KBM-7 (cell line): ENCODE data around the gene TINAG.
"Not testable (repeated sequence)": the region's sequence is repeated elsewhere in the genome, so short reads cannot be mapped to it uniquely, and the experiment has no call there.

Experiments
- DNase-seq: peaks from one replicate; pipeline ENCODE4 v3.0.0-alpha.2; 2015
- in situ Hi-C: fragments of 300-500 bp; cut with MboI; formaldehyde crosslinking; loops from 2 replicates; pipeline ENCODE4 v1.14.3; 2020; ENCODE audit warnings: low sequenced_read_pairs, low pct_unique_long_range_greater_than_20kb, mixed read lengths

The TINAG gene

DNA sequence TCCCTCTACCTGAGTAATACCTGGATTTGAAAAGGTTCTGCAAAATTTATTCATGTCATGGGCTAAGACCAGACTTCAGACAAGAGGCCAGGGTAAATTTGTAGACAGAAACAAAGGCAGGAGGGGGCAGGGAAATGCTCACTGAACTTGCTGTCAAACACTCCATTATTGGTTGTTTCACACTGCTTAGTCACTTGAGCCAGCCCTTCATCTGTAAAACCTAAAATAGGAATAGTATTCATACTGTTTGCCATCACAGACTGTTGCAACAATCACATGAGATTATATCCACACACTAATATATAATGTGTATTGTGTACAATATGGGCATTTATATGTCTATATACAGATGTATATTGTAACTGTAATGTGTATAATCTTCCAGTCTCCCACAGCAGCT is 6.5 kb upstream of the TINAG start:
- no peak for DNase-seq
- in situ Hi-C loops: no loop called here

DNA sequence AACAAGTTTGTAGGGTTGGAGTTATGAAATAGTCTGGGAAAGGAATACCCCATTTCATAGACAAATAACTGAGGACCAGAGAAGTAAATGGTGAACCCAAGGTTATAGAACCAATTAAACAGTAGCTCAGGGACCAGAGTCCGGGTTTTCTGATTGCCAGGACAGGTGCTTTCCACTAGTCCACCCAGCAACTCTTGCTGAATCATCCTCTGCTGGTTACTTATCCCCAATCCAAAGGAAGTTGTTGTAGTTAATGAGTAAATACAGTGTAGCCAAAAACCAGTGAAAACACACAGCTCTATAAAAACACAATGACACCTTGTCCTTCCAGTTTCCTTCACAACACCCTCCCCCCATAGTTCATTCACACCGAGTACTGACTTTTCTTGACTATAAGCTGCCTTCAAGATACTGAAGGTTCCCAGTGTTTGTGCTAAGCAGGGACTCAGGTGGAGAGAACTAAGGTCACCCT is 766 bp upstream of the TINAG start:
- no peak for DNase-seq
- in situ Hi-C loops: no loop called here

DNA sequence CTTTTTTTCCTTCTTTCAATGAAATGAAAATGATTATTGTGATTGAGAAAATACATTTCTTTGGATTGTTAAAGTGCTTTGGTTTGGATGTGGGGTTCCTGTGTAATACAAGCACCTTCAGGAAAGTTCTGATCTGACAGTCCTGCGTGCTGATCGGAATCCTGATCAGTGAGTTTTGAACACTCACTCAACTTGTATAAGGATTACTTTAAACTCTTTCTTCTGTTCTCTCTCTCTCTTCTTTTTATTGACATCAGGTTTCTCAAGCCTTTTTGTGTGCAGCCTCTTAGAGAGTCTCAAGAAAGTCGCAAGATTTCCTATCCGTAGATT is 710 bp downstream of the TINAG start:
- in situ Hi-C loops: no loop called here
- DNase-seq: no peak

DNA sequence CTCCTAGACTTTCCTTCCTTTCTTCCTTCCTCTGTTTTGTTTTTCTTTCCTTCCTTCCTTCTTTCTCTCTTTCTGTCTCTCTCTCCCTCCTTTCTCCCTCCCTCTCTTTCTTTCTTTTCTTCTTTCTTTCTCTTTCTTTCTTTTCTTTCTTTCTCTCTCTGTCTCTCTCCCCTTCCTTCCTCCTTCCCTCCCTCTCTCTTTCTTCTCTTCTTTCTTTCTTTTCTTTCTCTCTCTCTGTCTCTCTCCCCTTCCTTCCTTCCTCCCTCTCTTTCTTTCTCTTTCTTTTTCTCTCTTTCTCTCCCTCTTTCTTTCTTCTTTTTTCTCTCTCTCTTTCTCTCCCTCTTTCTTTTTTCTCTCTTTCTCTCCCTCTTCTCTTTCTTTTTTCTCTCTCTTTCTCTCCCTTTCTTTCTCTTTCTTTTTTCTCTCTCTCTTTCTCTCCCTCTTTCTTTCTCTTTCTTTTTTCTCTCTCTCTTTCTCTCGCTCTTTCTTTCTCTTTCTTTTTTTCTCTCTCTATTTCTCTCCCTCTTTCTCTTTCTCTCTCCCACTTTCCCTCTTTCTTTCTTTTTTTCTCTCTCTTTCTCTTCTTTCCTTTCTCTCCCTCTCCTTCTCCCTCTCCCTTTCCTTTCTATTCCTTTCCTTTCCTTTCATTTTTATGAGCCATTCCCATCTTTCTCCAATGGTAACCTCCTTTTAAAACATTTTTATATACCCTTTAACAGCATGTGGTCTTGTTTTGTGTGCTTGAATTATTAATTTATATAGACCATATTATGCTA is 2.3 kb downstream of the TINAG start:
- DNase-seq: no peak
- in situ Hi-C loops: no loop called here

DNA sequence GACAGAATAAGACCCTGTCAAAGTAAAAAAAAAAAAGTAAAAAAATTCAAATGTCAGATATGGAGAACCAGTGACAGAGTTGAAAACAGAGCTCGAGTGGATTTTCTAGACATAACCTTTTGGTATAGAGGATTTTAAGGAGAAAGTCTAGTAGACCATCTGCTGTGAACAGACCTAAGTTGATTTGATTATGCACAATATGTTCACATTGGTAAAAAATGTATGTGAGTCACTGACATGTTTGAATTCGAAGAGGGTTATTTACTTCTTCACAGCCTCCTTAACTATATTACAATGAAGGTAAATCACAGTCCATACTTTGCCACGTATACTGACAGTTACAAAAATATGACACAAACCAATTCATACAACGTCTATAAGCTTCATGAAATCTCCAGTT is 7.4 kb downstream of the TINAG start:
- no peak for DNase-seq
- in situ Hi-C loops: no loop called here

DNA sequence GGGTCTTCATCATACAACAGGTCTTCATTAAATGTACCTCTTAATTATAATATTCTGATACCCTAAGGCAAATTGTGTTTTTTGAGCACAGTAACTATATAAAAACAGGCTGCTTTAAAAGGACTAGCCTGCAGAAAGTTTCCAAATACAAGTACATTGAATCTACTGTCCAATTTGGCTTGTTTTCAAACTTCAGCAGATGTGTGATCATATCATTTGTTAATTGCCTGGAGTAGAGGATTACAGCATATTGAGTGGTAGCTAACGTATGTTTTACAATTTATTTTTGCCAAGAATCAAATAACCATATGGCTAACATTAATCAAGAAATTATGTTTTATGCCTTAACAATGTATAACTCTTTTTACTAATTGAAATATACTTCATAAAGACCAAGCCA is 12.6 kb downstream of the TINAG start:
- DNase-seq: no peak
- in situ Hi-C loops: no loop called here

DNA sequence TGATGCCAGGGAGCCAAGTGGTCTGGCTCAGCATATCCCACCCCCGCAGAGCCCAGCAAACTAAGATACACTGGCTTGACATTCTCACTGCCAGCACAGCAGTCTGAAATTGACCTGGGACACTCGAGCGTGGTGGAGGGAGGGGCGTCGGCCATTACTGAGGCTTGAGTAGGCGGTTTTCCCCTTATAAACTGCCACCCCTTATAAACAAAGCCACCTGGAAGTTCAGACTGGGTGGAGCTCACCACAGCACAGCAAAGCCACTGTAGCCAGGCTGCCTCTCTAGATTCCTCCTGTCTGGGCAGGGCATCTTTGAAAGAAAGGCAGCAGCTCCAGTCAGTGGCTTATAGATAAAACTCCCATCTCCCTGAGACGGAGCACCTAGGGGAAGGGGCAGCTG is 19.4 kb downstream of the TINAG start:
- in situ Hi-C loops: no loop called here
- DNase-seq: no peak

DNA sequence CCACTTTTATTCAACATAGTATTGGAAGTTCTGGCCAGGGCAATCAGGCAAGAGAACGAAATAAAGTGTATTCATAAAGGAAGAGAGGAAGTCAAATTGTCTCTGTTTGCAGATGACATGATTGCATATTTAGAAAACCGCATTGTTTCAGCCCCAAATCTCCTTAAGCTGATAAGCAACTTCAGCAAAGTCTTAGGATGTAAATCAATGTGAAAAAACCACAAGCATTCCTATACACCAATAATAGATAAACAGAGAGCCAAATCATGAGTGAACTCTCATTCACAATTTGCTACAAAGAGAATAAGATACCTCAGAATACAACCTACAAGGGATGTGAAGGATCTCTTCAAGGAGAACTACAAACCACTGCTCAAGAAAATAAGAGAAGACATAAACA is 23.3 kb downstream of the TINAG start:
- in situ Hi-C loops, DNase-seq: not testable (repeated sequence)

DNA sequence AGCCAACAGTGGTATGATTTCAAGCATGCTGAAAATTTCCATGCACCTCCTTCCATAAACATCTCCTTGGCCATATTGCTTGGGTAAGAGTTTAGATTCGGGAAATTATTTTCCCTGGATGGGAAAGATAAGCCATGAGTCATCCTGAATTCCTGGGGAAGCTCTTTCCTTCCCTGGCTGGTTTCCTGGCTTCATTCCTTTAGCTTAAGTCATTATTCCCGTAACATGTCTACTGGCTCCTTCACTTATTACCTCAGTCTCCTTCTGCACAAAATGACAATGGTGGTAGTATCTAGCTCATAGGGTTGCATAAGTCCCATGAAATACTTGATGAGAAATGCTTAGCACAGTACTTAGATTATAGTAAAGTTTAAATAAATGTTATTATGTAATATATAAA is 27.6 kb downstream of the TINAG start:
- in situ Hi-C loops: no loop called here
- no peak for DNase-seq

DNA sequence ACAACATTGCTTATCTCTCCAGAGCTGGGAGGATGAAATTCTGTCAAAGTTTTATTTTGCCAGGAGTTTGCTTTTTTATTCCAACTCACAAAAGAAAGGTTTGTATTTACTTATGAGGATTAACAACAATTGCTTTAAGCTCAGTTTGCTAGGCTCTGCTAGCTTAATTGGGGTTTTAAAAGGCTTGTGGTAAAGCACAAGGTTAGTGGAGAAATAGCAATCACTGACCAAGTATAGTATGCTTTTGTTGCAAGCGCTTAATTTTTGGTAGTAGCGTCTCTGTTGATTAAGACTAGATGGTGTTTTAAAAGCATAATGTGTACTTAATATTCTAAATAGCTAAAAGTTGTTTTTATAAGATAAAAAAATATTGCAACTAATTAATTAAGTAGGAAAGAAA is 45.7 kb downstream of the TINAG start:
- no peak for DNase-seq
- in situ Hi-C loops: no loop called here

DNA sequence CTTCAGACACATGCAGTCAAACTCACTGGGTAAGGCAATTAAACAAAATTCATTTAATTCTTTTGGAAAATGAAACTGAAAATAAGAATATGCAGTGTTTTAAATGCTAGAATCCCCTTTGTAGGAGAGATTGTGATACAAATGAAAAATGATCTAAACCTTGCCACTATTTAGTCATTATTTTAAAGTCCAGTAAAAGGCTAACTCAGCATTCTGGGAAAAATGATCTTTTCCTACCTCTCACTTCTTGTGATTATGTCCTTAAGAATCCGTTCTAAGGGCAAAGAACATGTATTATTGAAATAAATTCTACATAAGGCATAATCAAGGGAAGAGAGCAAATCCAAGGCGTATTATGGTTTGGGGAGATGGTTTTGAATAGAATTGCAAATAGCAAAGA is 46.4 kb downstream of the TINAG start:
- DNase-seq: no peak
- in situ Hi-C loops: no loop called here

DNA sequence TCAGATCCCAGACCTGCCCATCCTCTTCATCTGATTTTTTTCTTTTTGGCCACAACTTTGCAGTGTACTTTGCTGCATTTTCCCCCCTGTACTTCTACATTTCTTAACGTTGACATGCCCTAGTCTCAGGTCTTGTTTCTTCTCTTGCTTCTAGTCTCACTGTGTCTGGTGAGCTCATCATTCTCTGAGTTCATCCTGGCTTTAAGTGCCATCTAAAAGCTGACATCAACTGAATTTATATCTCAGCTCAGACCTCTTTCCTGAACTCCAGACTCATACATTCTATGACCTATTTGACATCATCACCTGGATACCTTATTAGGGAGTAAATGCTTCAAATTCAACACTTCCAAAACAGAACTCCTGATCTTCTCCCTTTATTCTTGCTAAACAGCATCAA is 48.9 kb downstream of the TINAG start:
- DNase-seq: no peak

DNA sequence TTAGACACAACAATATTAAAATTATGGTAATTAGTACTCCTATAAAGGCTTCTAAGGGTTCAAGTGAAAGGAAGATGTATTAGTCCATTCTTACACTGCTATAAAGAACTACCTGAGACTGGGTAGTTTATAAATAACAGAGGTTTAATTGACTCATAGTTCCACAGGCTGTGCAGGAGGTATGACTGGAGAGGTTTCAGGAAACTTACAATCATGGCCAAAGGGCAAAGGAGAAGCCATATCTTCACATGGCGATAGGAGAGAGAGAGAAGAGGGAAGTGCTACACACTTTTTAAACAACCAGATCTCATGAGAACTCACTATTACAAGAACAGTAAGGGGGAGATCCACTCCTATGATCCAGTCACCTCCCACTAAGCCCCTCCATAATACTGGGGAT is 52.9 kb downstream of the TINAG start:
- in situ Hi-C loops: no loop called here
- DNase-seq: no peak

More for the DNA sequence above, 48.9 kb downstream of the TINAG start:
- in situ Hi-C loops: no loop called here

DNA sequence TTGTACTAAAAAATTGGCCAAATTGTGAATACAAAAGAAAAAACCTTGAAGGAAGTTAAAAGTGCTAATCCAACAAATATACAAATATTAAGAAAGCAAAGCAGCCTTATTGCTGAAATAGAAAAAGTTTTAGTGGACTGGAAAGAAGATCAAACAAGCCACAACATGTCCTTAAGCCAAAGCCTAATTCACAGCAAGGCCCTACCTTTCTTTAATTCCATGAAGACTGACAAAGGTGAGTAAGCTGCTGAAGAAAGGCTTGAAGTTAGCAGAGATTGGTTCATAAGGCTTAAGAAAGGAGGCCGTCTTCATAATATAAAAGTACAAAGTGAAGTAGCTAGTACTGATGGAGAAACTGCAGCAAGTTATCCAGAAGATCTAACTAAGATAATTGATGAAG is 53.5 kb downstream of the TINAG start:
- in situ Hi-C loops: no loop called here
- no peak for DNase-seq

DNA sequence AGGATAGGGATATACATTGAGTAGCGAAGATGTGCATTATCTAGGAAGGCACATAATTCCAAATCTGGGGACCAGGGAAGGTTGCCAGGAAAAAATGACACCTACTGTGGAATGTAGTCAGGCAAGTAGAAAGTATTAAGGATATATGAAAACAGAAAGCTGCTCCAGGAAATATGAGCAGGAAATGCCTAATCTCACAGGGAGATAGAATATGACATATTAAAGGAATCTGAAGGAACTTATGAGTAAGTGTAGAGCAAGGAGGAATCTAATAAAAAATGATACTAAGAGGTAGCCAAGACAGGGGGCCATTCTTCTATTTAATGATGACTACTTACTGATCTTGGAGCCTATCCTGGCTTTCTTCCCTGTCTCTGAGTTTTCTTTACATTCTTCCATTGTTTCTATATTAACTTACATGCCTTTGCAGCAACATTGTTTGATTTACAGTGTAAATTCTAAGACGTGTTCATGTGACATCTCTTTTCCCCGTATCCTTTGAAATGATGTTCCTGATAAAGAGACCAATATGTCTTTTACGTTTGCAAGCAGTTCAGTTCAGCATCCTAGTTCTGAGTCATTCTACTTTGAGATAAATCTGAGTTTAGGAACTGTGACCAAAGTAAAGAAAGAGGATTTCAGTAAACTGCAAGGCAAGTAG is 58.6 kb downstream of the TINAG start:
- in situ Hi-C loops: no loop called here
- no peak for DNase-seq

DNA sequence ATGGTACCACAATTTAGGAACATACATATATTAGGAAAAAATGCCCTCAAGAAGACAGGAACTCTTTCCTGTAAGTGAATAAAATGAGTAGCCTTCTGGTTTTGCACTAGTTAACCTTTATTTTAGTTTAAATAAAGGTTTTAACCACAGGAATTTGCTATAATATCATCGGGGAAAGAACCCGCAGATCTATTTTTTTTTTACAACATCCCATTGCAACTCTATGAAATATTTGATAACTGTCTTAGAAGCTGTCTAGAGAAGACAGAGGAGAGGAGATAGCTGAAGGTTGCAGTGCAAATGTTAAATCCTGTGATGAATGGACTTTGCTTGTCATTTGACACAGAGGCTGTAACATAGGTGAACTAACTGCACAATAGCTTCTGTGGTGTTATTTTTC is 69.5 kb downstream of the TINAG start:
- in situ Hi-C loops: no loop called here
- no peak for DNase-seq

DNA sequence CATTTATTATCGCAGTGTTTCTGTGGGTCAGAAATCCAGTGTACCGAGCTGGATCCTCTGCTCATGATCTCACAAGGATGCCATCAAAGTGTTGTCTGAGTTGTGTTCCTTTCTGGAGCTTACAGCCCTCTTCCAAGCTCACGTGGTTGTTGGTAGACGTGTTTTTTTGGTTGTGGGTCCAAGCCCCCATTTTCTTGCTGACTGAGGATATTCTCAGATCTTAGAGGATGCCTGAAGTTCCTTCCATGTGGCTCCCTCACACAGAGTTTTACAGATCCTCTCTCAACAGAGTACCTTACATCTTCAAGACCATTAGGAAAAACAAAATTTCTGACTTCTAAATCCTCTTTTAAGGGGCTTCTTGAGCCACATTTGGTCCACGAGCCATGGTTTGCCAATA is 78.1 kb downstream of the TINAG start:
- no peak for DNase-seq
- in situ Hi-C loops: no loop called here

DNA sequence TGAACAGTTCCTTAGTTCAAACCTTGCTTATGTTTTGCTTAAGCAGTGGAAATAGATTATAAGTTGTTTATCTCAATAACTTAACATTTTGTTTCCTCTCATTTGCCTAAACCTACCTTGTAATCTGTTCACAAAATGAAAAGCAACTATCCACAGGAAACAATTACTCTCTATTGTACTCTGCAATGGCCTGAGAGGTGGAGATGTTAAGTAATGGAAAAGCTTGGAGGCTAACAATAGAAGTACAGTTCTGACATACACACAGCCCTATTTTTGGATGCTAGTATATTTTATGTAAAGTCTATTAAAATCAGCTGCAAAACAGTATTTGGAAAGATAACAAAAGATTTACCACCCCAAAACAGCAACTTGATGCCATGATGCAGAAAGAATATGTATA is 82.1 kb downstream of the TINAG start:
- in situ Hi-C loops: no loop called here
- no peak for DNase-seq

DNA sequence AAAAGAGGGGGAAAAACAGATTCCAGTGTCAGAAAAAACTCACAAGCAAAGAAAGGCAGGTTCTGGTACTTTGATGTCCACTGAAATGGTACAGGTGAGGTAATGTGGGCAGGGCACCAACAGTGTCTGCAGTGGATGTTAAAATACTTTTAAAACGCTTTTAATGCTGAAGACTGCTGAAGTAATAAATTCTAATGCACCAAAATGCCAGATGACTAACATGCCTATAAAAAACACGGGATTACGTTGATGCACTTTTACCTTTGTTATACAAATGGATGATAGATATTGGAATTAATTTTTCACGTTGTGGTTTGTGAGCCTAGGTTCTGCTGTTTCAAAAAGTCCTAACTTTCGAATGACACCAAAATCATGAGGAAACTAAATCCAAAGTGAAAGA is 83.3 kb downstream of the TINAG start:
- DNase-seq: no peak
- in situ Hi-C loops: no loop called here

DNA sequence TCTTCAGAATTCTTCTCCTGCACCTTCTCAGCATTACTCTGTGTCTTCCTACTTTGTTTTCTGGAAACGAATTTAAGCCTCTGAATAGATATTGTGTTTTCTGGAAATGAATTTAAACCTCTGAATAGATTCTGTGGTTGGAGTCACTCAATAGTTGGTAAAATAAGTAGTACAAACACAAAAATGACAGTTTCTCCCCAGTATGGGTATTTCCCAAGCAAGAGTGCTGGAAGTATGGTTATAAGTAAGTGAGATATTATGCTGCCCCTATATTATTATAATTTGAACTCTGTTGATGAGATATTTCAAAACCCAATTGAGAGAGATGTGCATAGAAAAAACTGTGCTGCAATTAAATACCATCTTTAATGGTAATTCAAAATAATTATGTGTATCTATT is 94.9 kb downstream of the TINAG start:
- in situ Hi-C loops: no loop called here

DNA sequence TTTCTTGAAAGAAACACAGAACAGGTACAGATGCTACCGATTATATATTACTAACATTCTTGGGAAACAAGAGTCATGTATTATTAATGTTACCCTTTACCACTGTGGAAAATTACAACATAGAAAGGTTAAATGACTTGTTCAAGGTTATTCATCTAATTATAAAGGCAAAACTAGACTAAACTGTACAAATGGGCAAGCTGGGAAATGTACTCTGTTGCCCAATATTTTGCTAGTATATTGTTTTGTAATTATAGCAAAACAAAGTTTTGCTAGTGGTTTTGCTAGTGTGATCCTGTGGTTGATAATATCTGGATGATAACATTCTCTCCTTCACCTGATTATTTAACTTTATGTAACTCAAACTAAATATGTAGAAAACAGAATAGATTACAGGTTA is 96.5 kb downstream of the TINAG start:
- DNase-seq: no peak
- in situ Hi-C loops: no loop called here

More for the DNA sequence above, 94.9 kb downstream of the TINAG start:
- DNase-seq: no peak
